ENCODE results near the gene C1orf198.

C1orf198 gene

GRCh38 chr1:230867903-230868735 is at the start of gene C1orf198:
C1orf198 (minus strand) TSS chr1:230868521; CDS start chr1:230868512, 9 bp downstream.
- peak; percentile 77 for DNase-seq (ENCODE audit: low spot score)

- peak; percentile 65 for DNase-seq (ENCODE audit: low spot score)
Measured at GRCh38 chr1:230917284-230918135, 49.2 kb upstream of the C1orf198 start.

- DNase-seq (ENCODE audit: low spot score) = no peak
Measured at GRCh38 chr1:230916587-230917283, 48.4 kb upstream of the C1orf198 start.

- no peak for DNase-seq (ENCODE audit: low spot score)
Measured at GRCh38 chr1:230915078-230915477, 46.8 kb upstream of the C1orf198 start.

GRCh38 chr1:230913496-230913895 is 45.2 kb upstream of the C1orf198 start:
- no peak for DNase-seq (ENCODE audit: low spot score)

- no peak for DNase-seq (ENCODE audit: low spot score)
Measured at GRCh38 chr1:230910755-230911117, 42.4 kb upstream of the C1orf198 start.

- no peak for DNase-seq (ENCODE audit: low spot score)
Measured at GRCh38 chr1:230909974-230910754, 41.8 kb upstream of the C1orf198 start.

GRCh38 chr1:230907472-230908205 is 39.3 kb upstream of the C1orf198 start:
- DNase-seq (ENCODE audit: low spot score) = no peak

- DNase-seq (ENCODE audit: low spot score) = no peak
Measured at GRCh38 chr1:230906226-230906625, 37.9 kb upstream of the C1orf198 start.

- no peak for DNase-seq (ENCODE audit: low spot score)
Measured at GRCh38 chr1:230905733-230906132, 37.4 kb upstream of the C1orf198 start.

- DNase-seq (ENCODE audit: low spot score) = no peak
Measured at GRCh38 chr1:230902349-230902923, 34.1 kb upstream of the C1orf198 start.

- DNase-seq (ENCODE audit: low spot score) = no peak
Measured at GRCh38 chr1:230901671-230902070, 33.4 kb upstream of the C1orf198 start.

- DNase-seq (ENCODE audit: low spot score) = no peak
Measured at GRCh38 chr1:230900984-230901383, 32.7 kb upstream of the C1orf198 start.

GRCh38 chr1:230899841-230900251 is 31.5 kb upstream of the C1orf198 start:
- no peak for DNase-seq (ENCODE audit: low spot score)

- no peak for DNase-seq (ENCODE audit: low spot score)
Measured at GRCh38 chr1:230898748-230899147, 30.4 kb upstream of the C1orf198 start.

- DNase-seq (ENCODE audit: low spot score) = no peak
Measured at GRCh38 chr1:230898144-230898543, 29.8 kb upstream of the C1orf198 start.

- no peak for DNase-seq (ENCODE audit: low spot score)
Measured at GRCh38 chr1:230896779-230897178, 28.5 kb upstream of the C1orf198 start.

- no peak for DNase-seq (ENCODE audit: low spot score)
Measured at GRCh38 chr1:230895452-230895851, 27.1 kb upstream of the C1orf198 start.

- DNase-seq (ENCODE audit: low spot score) = no peak
Measured at GRCh38 chr1:230894664-230895063, 26.3 kb upstream of the C1orf198 start.

GRCh38 chr1:230894032-230894431 is 25.7 kb upstream of the C1orf198 start:
- DNase-seq (ENCODE audit: low spot score) = no peak
